GM18858 (cell line): ENCODE measurements around the gene HBS1L.

Experiments
- ATAC-seq: cut with Tn5 transposase; IDR thresholded peaks from one replicate; pipeline ENCODE4 v1.9.1; 2021; ENCODE audit not compliant: unreplicated experiment

The HBS1L gene

DNA sequence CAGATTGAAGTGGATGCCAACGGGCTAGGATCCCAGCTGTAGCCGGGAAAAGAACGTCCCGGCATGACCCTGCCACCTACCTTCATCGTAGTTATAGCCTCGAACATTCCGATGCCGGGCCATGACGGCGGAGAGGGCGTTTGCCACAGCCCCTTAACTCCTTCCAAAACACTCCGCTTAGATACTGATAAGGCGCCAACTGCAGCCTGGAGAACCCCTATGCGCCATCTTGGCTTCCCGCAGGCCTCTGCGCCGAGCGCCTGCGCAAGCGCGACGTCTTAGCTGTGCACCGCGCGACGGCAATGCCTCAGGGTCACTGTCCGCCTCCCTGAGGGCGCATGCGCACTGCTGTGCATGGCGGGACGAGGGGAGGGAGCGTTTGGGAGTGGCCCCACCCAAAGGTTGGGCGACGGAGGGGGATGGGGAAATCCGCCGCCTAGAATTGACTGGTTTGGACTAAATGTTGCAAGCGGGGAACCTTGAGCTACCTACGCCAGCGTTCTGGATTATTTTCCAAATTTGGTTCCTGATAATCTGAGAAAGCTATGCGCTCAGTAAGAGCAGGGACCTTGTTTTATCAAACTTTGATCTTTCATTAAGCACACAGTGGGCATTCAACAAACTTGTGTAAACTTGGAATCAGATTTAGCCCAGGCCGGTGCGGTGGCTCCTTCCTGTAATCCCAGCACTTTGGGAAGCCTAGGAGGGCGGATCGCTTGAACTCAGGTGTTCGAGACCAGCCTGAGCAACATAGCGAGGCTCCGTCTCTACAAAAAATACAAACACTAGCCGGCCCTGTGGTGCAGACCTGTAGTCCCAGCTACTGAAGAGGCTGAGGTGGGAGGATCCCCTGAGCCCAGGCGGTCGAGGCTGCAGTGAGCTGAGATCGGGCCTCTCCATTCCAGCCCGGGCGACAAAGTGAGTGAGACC, at the start of gene HBS1L:
Gene HBS1L, minus strand, starts transcription at position 254 of the 930 bp plus-strand sequence. Its CDS starts 131 bp downstream, at position 123.
- ATAC-seq, result peak; percentile 95

- ATAC-seq, result no peak
Measured at GRCh38 chr6:135104199-135104598, 49.6 kb upstream of the HBS1L start.

- ATAC-seq, result no peak
Measured at GRCh38 chr6:135102191-135102590, 47.6 kb upstream of the HBS1L start.

- ATAC-seq, result no peak
Measured at GRCh38 chr6:135097172-135097571, 42.5 kb upstream of the HBS1L start.

DNA sequence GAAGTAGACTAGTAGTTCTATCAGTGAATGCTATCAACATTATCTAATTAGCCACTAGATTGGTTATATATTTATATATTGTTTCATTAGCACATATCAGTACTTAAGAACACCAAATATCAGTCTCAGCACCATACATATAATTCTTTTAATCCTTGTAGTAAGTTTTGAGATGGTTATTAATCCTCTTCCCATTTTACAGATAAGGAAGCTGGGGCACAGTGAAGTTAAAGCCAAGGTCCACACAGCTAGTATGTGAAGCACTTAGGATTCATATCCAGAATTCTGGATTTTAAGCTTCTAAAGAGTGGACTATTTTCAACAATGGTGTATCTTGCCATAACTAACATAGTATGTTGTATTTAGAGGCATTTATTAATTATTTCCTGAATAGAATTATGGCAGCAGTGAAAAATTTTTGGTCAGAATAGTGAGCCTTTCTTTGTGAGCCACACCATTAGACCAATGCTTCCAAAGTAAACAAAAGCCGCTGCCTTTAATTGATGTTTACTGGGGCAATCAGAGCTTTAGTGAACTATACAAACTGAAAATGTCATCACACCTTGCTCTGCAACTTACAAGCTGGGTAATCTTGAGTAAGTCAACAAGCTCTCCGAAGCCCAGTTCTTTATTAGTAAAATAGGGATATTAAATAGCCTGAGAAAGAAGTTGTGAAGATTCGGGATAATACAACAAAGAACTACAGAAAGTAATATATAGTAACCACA, 41.9 kb upstream of the HBS1L start:
- no peak for ATAC-seq

DNA sequence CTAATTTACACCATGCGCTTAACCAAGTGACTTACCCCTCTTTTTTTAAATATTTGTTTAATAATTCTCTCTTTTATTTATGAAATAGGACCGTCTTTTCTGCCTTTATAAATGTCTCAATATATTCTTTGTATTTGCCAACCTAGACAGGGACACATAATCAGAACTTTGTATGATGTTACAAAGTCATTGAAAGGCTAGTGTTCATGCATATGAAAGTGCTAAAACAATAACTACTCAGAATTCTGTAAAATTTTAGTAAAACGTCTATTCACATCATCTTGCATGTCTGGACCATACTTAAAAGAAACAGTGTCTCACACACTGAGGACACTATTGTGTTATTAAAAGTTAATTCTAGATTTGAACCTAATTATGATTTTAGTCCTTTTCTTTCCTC, 41.1 kb upstream of the HBS1L start:
- no peak for ATAC-seq

DNA sequence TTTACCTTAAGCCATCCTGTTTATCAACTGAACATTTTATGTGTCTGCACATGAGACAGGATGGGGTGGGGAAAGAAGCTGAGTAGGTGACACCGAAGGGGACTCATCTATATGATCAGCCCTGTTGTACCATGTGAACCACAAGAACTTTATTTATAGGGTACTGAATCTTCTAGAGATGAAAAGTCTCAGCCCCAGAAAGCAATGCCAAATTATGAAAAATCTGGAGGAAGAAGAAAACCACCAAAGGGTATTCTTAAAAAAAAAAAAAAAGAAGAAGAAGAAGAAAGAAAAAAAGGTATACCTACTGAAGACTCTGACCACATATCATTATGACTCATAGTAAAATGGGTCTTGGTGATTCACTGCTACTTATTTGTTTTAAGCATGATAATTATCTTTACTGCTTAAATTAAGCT, 39.8 kb upstream of the HBS1L start:
- peak; percentile 51 for ATAC-seq

- no peak for ATAC-seq
Measured at GRCh38 chr6:135093578-135093977, 39.0 kb upstream of the HBS1L start.

GRCh38 chr6:135092724-135093123, 38.1 kb upstream of the HBS1L start:
- ATAC-seq, result no peak

DNA sequence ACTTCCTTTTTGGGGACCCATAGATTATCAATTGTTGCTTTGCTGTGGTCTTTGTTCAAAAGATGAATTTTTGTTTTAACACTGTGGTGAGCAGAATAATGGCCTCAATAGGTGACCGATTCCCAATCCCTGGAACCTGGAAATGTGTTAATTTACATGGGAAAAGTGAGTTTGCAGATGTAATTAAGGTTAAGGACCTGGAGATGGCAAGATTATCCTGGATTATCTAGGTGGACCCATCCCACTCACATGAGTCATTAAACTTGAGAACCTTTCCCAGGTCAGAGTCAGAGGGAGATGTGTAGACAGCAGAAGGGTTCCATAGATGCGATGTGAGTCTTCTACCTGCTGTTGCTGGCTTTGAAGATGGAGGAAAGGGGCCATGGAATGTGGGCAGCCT, 36.2 kb upstream of the HBS1L start:
- ATAC-seq, result no peak

- no peak for ATAC-seq
Measured at GRCh38 chr6:135089901-135090300, 35.3 kb upstream of the HBS1L start.

- ATAC-seq, result peak; percentile 63
Measured at GRCh38 chr6:135088818-135089809, 34.5 kb upstream of the HBS1L start.

- ATAC-seq, result no peak
Measured at GRCh38 chr6:135088281-135088680, 33.7 kb upstream of the HBS1L start.

- no peak for ATAC-seq
Measured at GRCh38 chr6:135087803-135088202, 33.2 kb upstream of the HBS1L start.

GRCh38 chr6:135087403-135087802, 32.8 kb upstream of the HBS1L start:
- no peak for ATAC-seq

DNA sequence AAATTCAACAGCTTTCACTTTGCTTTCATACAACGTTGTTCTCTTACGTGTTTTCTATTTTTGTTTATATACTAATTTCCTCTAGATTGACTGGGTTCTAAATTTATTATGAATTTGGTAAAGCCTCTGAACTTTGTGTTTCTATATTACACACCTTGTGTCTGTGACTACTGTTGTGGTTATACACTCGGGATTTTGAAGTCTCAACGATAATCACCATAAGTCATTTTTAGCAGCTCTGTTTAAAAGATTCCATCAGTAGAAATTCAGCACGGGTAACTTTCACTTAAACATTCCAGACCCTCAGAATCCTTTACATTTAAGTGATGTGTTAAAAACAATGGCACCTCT, 31.8 kb upstream of the HBS1L start:
- no peak for ATAC-seq

DNA sequence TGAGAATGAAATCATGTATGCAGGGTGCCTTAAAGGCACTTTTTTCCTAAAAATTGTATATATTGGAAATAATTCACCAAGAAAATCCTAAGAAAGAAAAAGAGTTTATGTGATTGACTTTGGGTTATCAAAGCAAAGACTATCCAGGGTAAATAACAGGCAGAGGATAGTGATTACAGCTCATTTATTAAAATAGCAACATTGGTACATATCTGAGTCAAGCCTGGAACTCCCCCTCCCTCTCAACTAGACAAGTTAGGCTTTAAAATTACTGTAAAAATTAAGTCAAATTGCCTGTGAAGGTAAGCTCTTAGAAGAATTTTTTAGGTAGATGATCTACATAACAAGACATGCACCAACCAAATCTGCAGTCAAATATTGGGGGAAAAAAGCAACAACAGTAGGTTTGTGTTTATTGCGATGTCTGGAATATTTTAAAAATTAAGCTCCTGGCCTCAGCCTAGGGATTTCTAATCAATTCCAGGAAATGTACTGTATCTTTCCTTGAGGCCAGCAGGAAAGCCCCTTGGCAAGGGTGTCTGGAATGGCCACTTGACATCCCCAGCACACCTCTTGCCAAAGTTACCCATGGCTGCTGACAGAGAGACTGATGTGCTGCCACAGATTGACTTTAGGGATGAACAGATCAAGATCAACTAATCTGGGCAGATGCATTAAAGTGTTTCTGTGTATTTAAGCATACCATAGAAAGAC, 31.2 kb upstream of the HBS1L start:
- no peak for ATAC-seq

DNA sequence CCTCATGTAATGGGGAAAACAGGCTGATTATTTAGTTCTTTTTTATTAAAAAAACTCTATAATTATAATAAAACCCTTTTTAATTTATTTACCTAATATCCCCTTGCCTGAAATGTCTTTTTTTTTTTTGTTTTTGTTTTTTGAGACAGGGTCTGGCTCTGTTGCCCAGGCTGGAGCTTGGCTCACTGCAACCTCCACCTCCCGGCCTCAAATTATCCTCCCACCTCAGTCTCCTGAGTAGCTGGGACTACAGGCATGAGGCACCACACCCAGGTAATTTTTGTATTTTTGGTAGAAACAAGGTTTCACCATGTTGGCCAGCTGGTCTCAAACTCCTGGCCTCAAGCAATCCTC, 30.3 kb upstream of the HBS1L start:
- no peak for ATAC-seq

DNA sequence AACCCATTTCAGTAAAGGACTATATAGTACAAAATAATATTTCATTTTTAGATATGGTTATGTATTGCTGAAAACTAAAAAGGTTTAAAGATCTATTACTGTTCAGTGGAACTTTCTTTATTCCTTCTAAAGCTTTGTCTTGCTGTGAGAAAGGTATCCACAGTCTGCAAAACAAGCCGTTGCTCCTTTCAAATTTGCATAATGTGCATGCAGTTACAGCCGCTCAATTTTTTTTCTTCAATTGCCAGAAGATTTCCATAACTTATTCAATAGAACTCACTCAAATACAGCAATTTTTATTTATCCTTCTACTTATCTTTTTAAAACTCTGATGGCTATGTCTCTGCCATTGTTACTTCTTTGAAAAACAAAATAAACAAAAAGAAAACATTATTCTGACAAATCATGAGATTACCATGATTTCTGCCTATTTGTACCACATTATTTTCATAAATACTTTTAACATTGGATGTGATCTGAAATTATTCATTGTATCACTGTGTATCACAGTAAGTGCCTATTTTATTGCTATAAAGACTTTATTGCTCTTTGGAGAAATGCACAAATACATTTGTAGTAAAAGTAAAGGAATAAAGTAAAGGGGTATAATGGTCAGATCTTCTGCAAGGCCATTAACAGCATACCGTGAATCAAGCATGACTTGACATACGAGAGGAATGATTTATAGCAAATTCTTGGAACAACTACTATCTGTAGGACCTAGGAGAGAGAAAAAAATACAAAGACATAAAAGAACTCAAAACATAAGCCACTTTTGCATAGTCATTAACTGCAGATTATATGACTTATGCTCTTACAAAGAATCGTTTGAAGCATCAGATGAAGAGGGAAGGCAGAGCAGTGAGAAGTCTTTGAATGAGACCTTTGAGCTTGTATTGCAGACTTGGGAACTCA, 29.6 kb upstream of the HBS1L start:
- no peak for ATAC-seq
